ENCODE measurements around the gene CA5A. TPM values are rescaled to one million over a fixed set of nuclear protein-coding genes. Genes with fewer than 3 reads are reported as not detected.
A peak's percentile ranks its signal among the peaks of the same experiment; 100 is the strongest.

Gene CA5A
- total and polyA plus RNA-seq, 9 of the 15 experiments (the other 6 are each of a cell fraction or from before 2014, with no cell fraction given), result not detected

GRCh38 chr16:87854053-87854906 lies 82.0 kb downstream of the CA5A start (continued):
- TF ChIP-seq ZMIZ1 (IDR thresholded peaks at IDR 0.05; ENCODE audit: low read depth in 2 of 2, low read length in 2 of 2) (peak in 1 of 2 experiments; percentile 98; a peak in 2 of 4 replicates), FOXA3 (CRISPR knock-in tag; conservative IDR thresholded peaks at IDR 0.05 in 1 of 2, IDR thresholded peaks at IDR 0.05 in 1 of 2) (peak; percentile 96 to 97), TCF15 (CRISPR knock-in tag; IDR thresholded peaks at IDR 0.05) (peak; percentile 60; the same call in 1 of the 2 replicates), FOXJ3 (CRISPR knock-in tag; IDR thresholded peaks at IDR 0.05) (no peak), CCAR2 (IDR thresholded peaks at IDR 0.05; ENCODE audit: low read depth, low read length) (no peak), HNRNPLL (IDR thresholded peaks at IDR 0.05; ENCODE audit: low read depth, low read length, poor library complexity, severe bottlenecking) (peak; percentile 36), FUS (optimal IDR thresholded peaks at IDR 0.05; ENCODE audit: low read depth, low read length) (no peak), NFIC (IDR thresholded peaks at IDR 0.05) (peak; percentile 94), HEY1 (CRISPR knock-in tag; IDR thresholded peaks at IDR 0.05; ENCODE audit: borderline replicate concordance) (peak; percentile 28; the same call in 1 of the 2 replicates), SRSF3 (IDR thresholded peaks at IDR 0.05; ENCODE audit: insufficient read depth, low read length) (no peak), RHOXF2B (CRISPR knock-in tag; conservative IDR thresholded peaks at IDR 0.05) (no peak), DDX20 (tag; IDR thresholded peaks at IDR 0.05; ENCODE audit: low read depth) (no peak)
- TF ChIP-seq, protein P1, sequence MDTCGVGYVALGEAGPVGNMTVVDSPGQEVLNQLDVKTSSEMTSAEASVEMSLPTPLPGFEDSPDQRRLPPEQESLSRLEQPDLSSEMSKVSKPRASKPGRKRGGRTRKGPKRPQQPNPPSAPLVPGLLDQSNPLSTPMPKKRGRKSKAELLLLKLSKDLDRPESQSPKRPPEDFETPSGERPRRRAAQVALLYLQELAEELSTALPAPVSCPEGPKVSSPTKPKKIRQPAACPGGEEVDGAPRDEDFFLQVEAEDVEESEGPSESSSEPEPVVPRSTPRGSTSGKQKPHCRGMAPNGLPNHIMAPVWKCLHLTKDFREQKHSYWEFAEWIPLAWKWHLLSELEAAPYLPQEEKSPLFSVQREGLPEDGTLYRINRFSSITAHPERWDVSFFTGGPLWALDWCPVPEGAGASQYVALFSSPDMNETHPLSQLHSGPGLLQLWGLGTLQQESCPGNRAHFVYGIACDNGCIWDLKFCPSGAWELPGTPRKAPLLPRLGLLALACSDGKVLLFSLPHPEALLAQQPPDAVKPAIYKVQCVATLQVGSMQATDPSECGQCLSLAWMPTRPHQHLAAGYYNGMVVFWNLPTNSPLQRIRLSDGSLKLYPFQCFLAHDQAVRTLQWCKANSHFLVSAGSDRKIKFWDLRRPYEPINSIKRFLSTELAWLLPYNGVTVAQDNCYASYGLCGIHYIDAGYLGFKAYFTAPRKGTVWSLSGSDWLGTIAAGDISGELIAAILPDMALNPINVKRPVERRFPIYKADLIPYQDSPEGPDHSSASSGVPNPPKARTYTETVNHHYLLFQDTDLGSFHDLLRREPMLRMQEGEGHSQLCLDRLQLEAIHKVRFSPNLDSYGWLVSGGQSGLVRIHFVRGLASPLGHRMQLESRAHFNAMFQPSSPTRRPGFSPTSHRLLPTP (IDR thresholded peaks at IDR 0.05; ENCODE audit: borderline replicate concordance, extremely low read depth, insufficient read length), result no peak
- TF ChIP-seq, protein P2, sequence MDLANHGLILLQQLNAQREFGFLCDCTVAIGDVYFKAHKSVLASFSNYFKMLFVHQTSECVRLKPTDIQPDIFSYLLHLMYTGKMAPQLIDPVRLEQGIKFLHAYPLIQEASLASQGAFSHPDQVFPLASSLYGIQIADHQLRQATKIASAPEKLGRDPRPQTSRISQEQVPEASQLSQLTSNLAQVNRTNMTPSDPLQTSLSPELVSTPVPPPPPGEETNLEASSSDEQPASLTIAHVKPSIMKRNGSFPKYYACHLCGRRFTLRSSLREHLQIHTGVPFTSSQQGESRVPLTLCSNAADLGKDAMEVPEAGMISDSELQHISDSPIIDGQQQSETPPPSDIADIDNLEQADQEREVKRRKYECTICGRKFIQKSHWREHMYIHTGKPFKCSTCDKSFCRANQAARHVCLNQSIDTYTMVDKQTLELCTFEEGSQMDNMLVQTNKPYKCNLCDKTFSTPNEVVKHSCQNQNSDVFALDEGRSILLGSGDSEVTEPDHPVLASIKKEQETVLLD (IDR thresholded peaks at IDR 0.05), result peak; percentile 82; the same call in 1 of the 2 replicates
- TF ChIP-seq, protein P3, sequence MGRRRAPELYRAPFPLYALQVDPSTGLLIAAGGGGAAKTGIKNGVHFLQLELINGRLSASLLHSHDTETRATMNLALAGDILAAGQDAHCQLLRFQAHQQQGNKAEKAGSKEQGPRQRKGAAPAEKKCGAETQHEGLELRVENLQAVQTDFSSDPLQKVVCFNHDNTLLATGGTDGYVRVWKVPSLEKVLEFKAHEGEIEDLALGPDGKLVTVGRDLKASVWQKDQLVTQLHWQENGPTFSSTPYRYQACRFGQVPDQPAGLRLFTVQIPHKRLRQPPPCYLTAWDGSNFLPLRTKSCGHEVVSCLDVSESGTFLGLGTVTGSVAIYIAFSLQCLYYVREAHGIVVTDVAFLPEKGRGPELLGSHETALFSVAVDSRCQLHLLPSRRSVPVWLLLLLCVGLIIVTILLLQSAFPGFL (CRISPR knock-in tag; IDR thresholded peaks at IDR 0.05), result no peak

All from K562 (cell line).